Fibroblast of lung (primary cell): ENCODE measurements around the gene PLOD2. TPM values are rescaled to one million over a fixed set of nuclear protein-coding genes. Genes with fewer than 3 reads are reported as not detected.

Source experiments
- DNase-seq, 2 donors: peaks; one replicate each; pipeline versions ENCODE4 v3.0.0 to v3.0.0-alpha.2; 2010; ENCODE audit warnings: low read depth in 2 of 2
- H2AFZ ChIP-seq: 2 replicates; pipeline ENCODE4 v1.5.1; 2012; ENCODE audit warnings: low read length, control low read depth, inconsistent platforms
- H3K27ac ChIP-seq: 2 replicates; pipeline ENCODE4 v1.5.1; 2011; ENCODE audit warnings: low read length, control low read depth; ENCODE audit not compliant: insufficient read depth
- H3K27me3 ChIP-seq: 2 replicates; pipeline ENCODE4 v1.5.1; 2011; ENCODE audit warnings: mild to moderate bottlenecking, low read length; ENCODE audit not compliant: control insufficient read depth, insufficient read depth
- H3K36me3 ChIP-seq: 2 replicates; pipeline ENCODE4 v1.5.1; 2011; ENCODE audit warnings: low read length; ENCODE audit not compliant: control insufficient read depth, insufficient read depth
- H3K4me1 ChIP-seq: 2 replicates; pipeline ENCODE4 v1.5.1; 2011; ENCODE audit warnings: low read length; ENCODE audit not compliant: control insufficient read depth, insufficient read depth; ENCODE audit errors: extremely low read depth
- H3K4me2 ChIP-seq: 2 replicates; pipeline ENCODE4 v1.5.1; 2011; ENCODE audit warnings: low read length, control low read depth; ENCODE audit not compliant: insufficient read depth; ENCODE audit errors: extremely low read depth
- H3K4me3 ChIP-seq, 4 experiments: fragments of 200-600 bp in 1 of 4; sonication (generic) in 1 of 4; replicated peaks in 1 of 4; 2 replicates each; pipeline ENCODE4 v1.5.1; 2011 to 2016; ENCODE audit warnings: low read length in 4 of 4, low read depth in 3 of 4, mild to moderate bottlenecking in 3 of 4, control low read depth in 2 of 4, inconsistent platforms in 1 of 4, mixed read lengths in 1 of 4; ENCODE audit not compliant: insufficient read depth in 1 of 4; ENCODE audit errors: control extremely low read depth in 1 of 4
- H3K79me2 ChIP-seq: 2 replicates; pipeline ENCODE4 v1.5.1; 2012; ENCODE audit warnings: mild to moderate bottlenecking, low read length, inconsistent platforms; ENCODE audit not compliant: control insufficient read depth, insufficient read depth
- H3K9ac ChIP-seq: 2 replicates; pipeline ENCODE4 v1.5.1; 2011; ENCODE audit warnings: mild to moderate bottlenecking, low read length, control low read depth; ENCODE audit not compliant: insufficient read depth
- H3K9me3 ChIP-seq: 2 replicates; pipeline ENCODE4 v1.5.1; 2012; ENCODE audit warnings: low read depth, low read length; ENCODE audit not compliant: control insufficient read depth, insufficient read depth
- H4K20me1 ChIP-seq: 2 replicates; pipeline ENCODE4 v1.5.1; 2011; ENCODE audit warnings: low read length; ENCODE audit not compliant: control insufficient read depth, insufficient read depth; ENCODE audit errors: extremely low read depth
- EZH2 ChIP-seq: IDR thresholded peaks from 2 replicates; pipeline ENCODE4 v1.5.1; 2012; ENCODE audit warnings: low read length, control low read depth, mild to moderate bottlenecking; ENCODE audit errors: missing control alignments
- polyA plus RNA-seq, 2 donors: library from polyadenylated mRNA; depleted of rRNA in 1 of 2; stranded (reverse) in 1 of 2; unstranded in 1 of 2; fragments of >200 nt; gene quantifications; 2 replicates each; pipeline ENCODE4 v1.2.1, GENCODE V29; 2011 to 2012; ENCODE audit warnings: missing spikeins in 1 of 2
- total RNA-seq: library from RNA; depleted of rRNA; stranded (reverse); fragments of >200 nt; gene quantifications from 2 replicates; pipeline ENCODE4 v1.2.1, GENCODE V29; 2014
- TF ChIP-seq, protein P1 (sequence below), 2 donors: IDR thresholded peaks in 1 of 2; conservative IDR thresholded peaks in 1 of 2; 1 replicate in 1 of 2; 2 replicates in 1 of 2; pipeline ENCODE4 v1.5.1; 2011 to 2012; ENCODE audit warnings: low read length in 2 of 2, control low read depth in 1 of 2, inconsistent platforms in 1 of 2, low read depth in 1 of 2, mild to moderate bottlenecking in 1 of 2

PLOD2 gene
- total and polyA plus RNA-seq, 2 donors (not counting 1 experiment from before 2014, with no cell fraction given): 91.8 to 114 TPM

DNA sequence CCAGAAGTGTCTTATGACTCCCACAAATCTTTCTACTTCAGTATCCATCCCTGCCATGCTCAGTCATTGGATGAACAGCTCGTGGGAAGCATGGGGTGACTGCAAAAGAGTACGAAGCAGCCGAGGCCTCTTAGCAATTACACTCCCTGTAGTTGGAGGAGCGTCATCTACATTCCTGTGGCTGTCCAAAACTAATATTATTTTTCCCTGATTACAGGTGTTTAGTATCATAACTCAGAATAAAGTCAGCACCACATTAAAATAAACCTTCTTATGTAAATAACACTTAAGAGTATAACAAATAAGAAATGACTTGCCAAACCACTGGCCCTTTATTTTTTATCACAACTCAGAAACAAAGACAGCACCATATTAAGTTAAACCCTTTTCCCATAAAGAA, 141.5 kb downstream of the PLOD2 start:
- TF ChIP-seq EZH2: no peak
- TF ChIP-seq, protein P1, sequence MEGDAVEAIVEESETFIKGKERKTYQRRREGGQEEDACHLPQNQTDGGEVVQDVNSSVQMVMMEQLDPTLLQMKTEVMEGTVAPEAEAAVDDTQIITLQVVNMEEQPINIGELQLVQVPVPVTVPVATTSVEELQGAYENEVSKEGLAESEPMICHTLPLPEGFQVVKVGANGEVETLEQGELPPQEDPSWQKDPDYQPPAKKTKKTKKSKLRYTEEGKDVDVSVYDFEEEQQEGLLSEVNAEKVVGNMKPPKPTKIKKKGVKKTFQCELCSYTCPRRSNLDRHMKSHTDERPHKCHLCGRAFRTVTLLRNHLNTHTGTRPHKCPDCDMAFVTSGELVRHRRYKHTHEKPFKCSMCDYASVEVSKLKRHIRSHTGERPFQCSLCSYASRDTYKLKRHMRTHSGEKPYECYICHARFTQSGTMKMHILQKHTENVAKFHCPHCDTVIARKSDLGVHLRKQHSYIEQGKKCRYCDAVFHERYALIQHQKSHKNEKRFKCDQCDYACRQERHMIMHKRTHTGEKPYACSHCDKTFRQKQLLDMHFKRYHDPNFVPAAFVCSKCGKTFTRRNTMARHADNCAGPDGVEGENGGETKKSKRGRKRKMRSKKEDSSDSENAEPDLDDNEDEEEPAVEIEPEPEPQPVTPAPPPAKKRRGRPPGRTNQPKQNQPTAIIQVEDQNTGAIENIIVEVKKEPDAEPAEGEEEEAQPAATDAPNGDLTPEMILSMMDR (conservative IDR thresholded peaks at IDR 0.05 in 1 of 2, IDR thresholded peaks at IDR 0.05 in 1 of 2; ENCODE audit: low read depth in 1 of 2, low read length in 2 of 2): no peak
- H3K79me2 ChIP-seq: no peaks in the 10 kb centered on the region
- H3K27me3 ChIP-seq: no peaks in the 10 kb centered on the region
- peak in 1 of 2 donors; percentile 48 for DNase-seq
- no peak overlapping the region for H3K4me3 ChIP-seq
- H3K4me1 ChIP-seq: no peaks in the 10 kb centered on the region
- H3K9ac ChIP-seq: no peak overlapping the region
- no peak overlapping the region for H2AFZ ChIP-seq
- no peak overlapping the region for H3K27ac ChIP-seq
- H3K4me2 ChIP-seq: no peak overlapping the region
- no peaks in the 10 kb centered on the region for H3K9me3 ChIP-seq
- no peaks in the 10 kb centered on the region for H4K20me1 ChIP-seq
- H3K36me3 ChIP-seq: no peaks in the 10 kb centered on the region

Other genes with a start within 250 kb of the PLOD2 start
- 25.7 and 36.7 TPM in 2 replicates for gene PLSCR4, start 89.9 kb upstream of the PLOD2 start, total RNA-seq
- gene PLSCR4, start 89.9 kb upstream of the PLOD2 start, polyA plus RNA-seq: 27.4 and 57.6 TPM in 2 replicates